ENCODE data around the gene ABHD14A.

DNA sequence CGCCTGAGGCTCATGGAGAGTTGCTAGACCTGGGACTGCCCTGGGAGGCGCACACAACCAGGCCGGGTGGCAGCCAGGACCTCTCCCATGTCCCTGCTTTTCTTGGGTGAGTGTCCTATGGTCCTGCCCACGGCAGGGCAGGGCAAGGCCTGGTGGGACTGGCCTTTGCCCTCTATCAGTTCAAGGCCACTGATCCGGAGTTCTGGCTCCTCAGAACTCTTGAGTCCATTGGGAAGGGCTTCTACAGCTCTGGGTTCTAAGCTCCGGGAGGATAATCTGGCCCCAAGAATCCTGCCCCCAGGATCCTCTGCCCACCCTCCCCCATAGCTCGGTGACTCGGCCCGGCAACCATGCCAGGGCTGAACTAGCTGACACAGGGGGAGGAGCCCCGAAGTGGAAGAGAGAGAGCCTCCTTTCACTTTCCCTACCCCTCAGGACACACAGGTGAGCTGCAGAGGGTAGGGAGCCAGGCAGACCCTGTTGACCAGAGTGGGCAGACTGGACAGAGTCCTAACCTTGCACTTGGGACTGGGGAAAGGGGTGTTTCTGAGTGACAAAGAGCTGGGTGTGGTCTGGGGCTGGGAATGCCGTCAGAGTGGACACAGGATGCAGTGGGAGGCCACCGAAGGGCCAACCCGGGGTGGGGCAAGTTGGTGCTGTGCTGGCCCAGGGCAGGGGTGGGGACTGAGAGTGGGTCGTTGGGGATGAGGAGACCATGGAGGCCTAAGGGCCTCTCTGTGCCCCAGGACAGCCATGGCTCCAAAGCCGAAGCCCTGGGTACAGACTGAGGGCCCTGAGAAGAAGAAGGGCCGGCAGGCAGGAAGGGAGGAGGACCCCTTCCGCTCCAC, 32.0 kb upstream of the ABHD14A start:
- TF ChIP-seq JUNB (CRISPR knock-in tag; IDR thresholded peaks at IDR 0.05; ENCODE audit: borderline replicate concordance) (no peak), FOXM1 (CRISPR knock-in tag; IDR thresholded peaks at IDR 0.05) (no peak)
- TF ChIP-seq, protein P1, sequence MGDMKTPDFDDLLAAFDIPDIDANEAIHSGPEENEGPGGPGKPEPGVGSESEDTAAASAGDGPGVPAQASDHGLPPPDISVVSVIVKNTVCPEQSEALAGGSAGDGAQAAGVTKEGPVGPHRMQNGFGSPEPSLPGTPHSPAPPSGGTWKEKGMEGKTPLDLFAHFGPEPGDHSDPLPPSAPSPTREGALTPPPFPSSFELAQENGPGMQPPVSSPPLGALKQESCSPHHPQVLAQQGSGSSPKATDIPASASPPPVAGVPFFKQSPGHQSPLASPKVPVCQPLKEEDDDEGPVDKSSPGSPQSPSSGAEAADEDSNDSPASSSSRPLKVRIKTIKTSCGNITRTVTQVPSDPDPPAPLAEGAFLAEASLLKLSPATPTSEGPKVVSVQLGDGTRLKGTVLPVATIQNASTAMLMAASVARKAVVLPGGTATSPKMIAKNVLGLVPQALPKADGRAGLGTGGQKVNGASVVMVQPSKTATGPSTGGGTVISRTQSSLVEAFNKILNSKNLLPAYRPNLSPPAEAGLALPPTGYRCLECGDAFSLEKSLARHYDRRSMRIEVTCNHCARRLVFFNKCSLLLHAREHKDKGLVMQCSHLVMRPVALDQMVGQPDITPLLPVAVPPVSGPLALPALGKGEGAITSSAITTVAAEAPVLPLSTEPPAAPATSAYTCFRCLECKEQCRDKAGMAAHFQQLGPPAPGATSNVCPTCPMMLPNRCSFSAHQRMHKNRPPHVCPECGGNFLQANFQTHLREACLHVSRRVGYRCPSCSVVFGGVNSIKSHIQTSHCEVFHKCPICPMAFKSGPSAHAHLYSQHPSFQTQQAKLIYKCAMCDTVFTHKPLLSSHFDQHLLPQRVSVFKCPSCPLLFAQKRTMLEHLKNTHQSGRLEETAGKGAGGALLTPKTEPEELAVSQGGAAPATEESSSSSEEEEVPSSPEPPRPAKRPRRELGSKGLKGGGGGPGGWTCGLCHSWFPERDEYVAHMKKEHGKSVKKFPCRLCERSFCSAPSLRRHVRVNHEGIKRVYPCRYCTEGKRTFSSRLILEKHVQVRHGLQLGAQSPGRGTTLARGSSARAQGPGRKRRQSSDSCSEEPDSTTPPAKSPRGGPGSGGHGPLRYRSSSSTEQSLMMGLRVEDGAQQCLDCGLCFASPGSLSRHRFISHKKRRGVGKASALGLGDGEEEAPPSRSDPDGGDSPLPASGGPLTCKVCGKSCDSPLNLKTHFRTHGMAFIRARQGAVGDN (CRISPR knock-in tag; IDR thresholded peaks at IDR 0.05): no peak; the same call in 1 of the 2 replicates
- TF ChIP-seq, protein P2, sequence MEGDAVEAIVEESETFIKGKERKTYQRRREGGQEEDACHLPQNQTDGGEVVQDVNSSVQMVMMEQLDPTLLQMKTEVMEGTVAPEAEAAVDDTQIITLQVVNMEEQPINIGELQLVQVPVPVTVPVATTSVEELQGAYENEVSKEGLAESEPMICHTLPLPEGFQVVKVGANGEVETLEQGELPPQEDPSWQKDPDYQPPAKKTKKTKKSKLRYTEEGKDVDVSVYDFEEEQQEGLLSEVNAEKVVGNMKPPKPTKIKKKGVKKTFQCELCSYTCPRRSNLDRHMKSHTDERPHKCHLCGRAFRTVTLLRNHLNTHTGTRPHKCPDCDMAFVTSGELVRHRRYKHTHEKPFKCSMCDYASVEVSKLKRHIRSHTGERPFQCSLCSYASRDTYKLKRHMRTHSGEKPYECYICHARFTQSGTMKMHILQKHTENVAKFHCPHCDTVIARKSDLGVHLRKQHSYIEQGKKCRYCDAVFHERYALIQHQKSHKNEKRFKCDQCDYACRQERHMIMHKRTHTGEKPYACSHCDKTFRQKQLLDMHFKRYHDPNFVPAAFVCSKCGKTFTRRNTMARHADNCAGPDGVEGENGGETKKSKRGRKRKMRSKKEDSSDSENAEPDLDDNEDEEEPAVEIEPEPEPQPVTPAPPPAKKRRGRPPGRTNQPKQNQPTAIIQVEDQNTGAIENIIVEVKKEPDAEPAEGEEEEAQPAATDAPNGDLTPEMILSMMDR (CRISPR knock-in tag; IDR thresholded peaks at IDR 0.05): peak; percentile 12; the same call in 1 of the 2 replicates

All from HepG2 (cell line).